Fibroblast of lung (primary cell): Measurements from ENCODE around the gene ARHGEF3. TPM values are rescaled to one million over a fixed set of nuclear protein-coding genes. Genes with fewer than 3 reads are reported as not detected.

ENCODE experiments used
- DNase-seq, 2 donors: peaks; one replicate each; pipeline versions ENCODE4 v3.0.0 to v3.0.0-alpha.2; 2010; ENCODE audit warnings: low read depth in 2 of 2
- H2AFZ ChIP-seq: 2 replicates; pipeline ENCODE4 v1.5.1; 2012; ENCODE audit warnings: low read length, control low read depth, inconsistent platforms
- H3K27ac ChIP-seq: 2 replicates; pipeline ENCODE4 v1.5.1; 2011; ENCODE audit warnings: low read length, control low read depth; ENCODE audit not compliant: insufficient read depth
- H3K27me3 ChIP-seq: 2 replicates; pipeline ENCODE4 v1.5.1; 2011; ENCODE audit warnings: mild to moderate bottlenecking, low read length; ENCODE audit not compliant: control insufficient read depth, insufficient read depth
- H3K36me3 ChIP-seq: 2 replicates; pipeline ENCODE4 v1.5.1; 2011; ENCODE audit warnings: low read length; ENCODE audit not compliant: control insufficient read depth, insufficient read depth
- H3K4me1 ChIP-seq: 2 replicates; pipeline ENCODE4 v1.5.1; 2011; ENCODE audit warnings: low read length; ENCODE audit not compliant: control insufficient read depth, insufficient read depth; ENCODE audit errors: extremely low read depth
- H3K4me2 ChIP-seq: 2 replicates; pipeline ENCODE4 v1.5.1; 2011; ENCODE audit warnings: low read length, control low read depth; ENCODE audit not compliant: insufficient read depth; ENCODE audit errors: extremely low read depth
- H3K4me3 ChIP-seq, 4 experiments: fragments of 200-600 bp in 1 of 4; sonication (generic) in 1 of 4; replicated peaks in 1 of 4; 2 replicates each; pipeline ENCODE4 v1.5.1; 2011 to 2016; ENCODE audit warnings: low read length in 4 of 4, low read depth in 3 of 4, mild to moderate bottlenecking in 3 of 4, control low read depth in 2 of 4, inconsistent platforms in 1 of 4, mixed read lengths in 1 of 4; ENCODE audit not compliant: insufficient read depth in 1 of 4; ENCODE audit errors: control extremely low read depth in 1 of 4
- H3K79me2 ChIP-seq: 2 replicates; pipeline ENCODE4 v1.5.1; 2012; ENCODE audit warnings: mild to moderate bottlenecking, low read length, inconsistent platforms; ENCODE audit not compliant: control insufficient read depth, insufficient read depth
- H3K9ac ChIP-seq: 2 replicates; pipeline ENCODE4 v1.5.1; 2011; ENCODE audit warnings: mild to moderate bottlenecking, low read length, control low read depth; ENCODE audit not compliant: insufficient read depth
- H3K9me3 ChIP-seq: 2 replicates; pipeline ENCODE4 v1.5.1; 2012; ENCODE audit warnings: low read depth, low read length; ENCODE audit not compliant: control insufficient read depth, insufficient read depth
- H4K20me1 ChIP-seq: 2 replicates; pipeline ENCODE4 v1.5.1; 2011; ENCODE audit warnings: low read length; ENCODE audit not compliant: control insufficient read depth, insufficient read depth; ENCODE audit errors: extremely low read depth
- CTCF ChIP-seq, 2 donors: IDR thresholded peaks in 1 of 2; conservative IDR thresholded peaks in 1 of 2; 1 replicate in 1 of 2; 2 replicates in 1 of 2; pipeline ENCODE4 v1.5.1; 2011 to 2012; ENCODE audit warnings: low read length in 2 of 2, control low read depth in 1 of 2, inconsistent platforms in 1 of 2, low read depth in 1 of 2, mild to moderate bottlenecking in 1 of 2
- EZH2 ChIP-seq: IDR thresholded peaks from 2 replicates; pipeline ENCODE4 v1.5.1; 2012; ENCODE audit warnings: low read length, control low read depth, mild to moderate bottlenecking; ENCODE audit errors: missing control alignments
- polyA plus RNA-seq, 2 donors: library from polyadenylated mRNA; depleted of rRNA in 1 of 2; stranded (reverse) in 1 of 2; unstranded in 1 of 2; fragments of >200 nt; gene quantifications; 2 replicates each; pipeline ENCODE4 v1.2.1, GENCODE V29; 2011 to 2012; ENCODE audit warnings: missing spikeins in 1 of 2
- total RNA-seq: library from RNA; depleted of rRNA; stranded (reverse); fragments of >200 nt; gene quantifications from 2 replicates; pipeline ENCODE4 v1.2.1, GENCODE V29; 2014

Gene ARHGEF3
- total and polyA plus RNA-seq, 2 donors (not counting 1 experiment from before 2014, with no cell fraction given): 2.6 to 16.7 TPM

DNA sequence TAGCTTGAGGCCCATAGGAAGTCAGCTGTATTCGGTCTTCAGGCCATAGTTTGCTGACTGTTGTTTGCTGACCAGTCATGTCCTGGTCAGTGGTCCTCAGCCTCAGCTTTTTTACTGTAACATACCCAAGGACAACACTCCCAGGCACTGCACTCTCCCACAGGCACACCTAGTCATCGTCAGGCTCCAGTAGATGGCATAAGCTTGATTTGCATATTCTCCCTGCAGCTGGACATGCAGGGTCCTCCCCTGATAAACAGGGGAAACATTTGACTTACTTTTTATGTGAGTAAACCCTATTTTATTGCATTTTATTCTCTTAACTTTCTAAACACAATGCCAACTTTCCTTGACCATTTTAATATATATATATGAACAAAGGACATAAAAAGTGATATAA lies 22.9 kb downstream of the ARHGEF3 start:
- no peak for DNase-seq
- no peaks in the 10 kb centered on the region for H3K4me1 ChIP-seq
- H3K9me3 ChIP-seq: no peaks in the 10 kb centered on the region
- H2AFZ ChIP-seq: no peak overlapping the region
- no peaks in the 10 kb centered on the region for H3K36me3 ChIP-seq
- no peak overlapping the region for H3K9ac ChIP-seq
- H4K20me1 ChIP-seq: no peaks in the 10 kb centered on the region
- no peaks in the 10 kb centered on the region for H3K27me3 ChIP-seq
- H3K4me3 ChIP-seq: no peak overlapping the region
- H3K4me2 ChIP-seq: no peak overlapping the region
- no peaks in the 10 kb centered on the region for H3K79me2 ChIP-seq
- H3K27ac ChIP-seq: no peak overlapping the region
- TF ChIP-seq EZH2 (no peak), CTCF (conservative IDR thresholded peaks at IDR 0.05 in 1 of 2, IDR thresholded peaks at IDR 0.05 in 1 of 2; ENCODE audit: low read depth in 1 of 2, low read length in 2 of 2) (no peak)

- no peaks in the 10 kb centered on the region for H3K9me3 ChIP-seq
- H3K4me3 ChIP-seq: no peak overlapping the region
- H2AFZ ChIP-seq: no peak overlapping the region
- TF ChIP-seq CTCF (conservative IDR thresholded peaks at IDR 0.05 in 1 of 2, IDR thresholded peaks at IDR 0.05 in 1 of 2; ENCODE audit: low read depth in 1 of 2, low read length in 2 of 2) (no peak), EZH2 (no peak)
- H3K4me1 ChIP-seq: no peaks in the 10 kb centered on the region
- H3K9ac ChIP-seq: no peak overlapping the region
- DNase-seq: no peak
- no peaks in the 10 kb centered on the region for H3K79me2 ChIP-seq
- H3K27me3 ChIP-seq: no peaks in the 10 kb centered on the region
- H3K36me3 ChIP-seq: no peaks in the 10 kb centered on the region
- H3K4me2 ChIP-seq: no peak overlapping the region
- no peaks in the 10 kb centered on the region for H4K20me1 ChIP-seq
- no peak overlapping the region for H3K27ac ChIP-seq
Measured at GRCh38 chr3:56776556-56776950, 25.2 kb downstream of the ARHGEF3 start.

- peak in 1 of 2 donors; percentile 39 for DNase-seq
- no peaks in the 10 kb centered on the region for H3K4me1 ChIP-seq
- H2AFZ ChIP-seq: no peak overlapping the region
- no peak overlapping the region for H3K4me3 ChIP-seq
- TF ChIP-seq EZH2: no peak
- no peak for TF ChIP-seq CTCF (conservative IDR thresholded peaks at IDR 0.05 in 1 of 2, IDR thresholded peaks at IDR 0.05 in 1 of 2; ENCODE audit: low read depth in 1 of 2, low read length in 2 of 2)
- no peaks in the 10 kb centered on the region for H3K27me3 ChIP-seq
- H3K9ac ChIP-seq: no peak overlapping the region
- H3K27ac ChIP-seq: no peak overlapping the region
- H3K9me3 ChIP-seq: no peaks in the 10 kb centered on the region
- no peaks in the 10 kb centered on the region for H3K36me3 ChIP-seq
- peak overlapping the region; percentile 68 for H3K4me2 ChIP-seq
- no peaks in the 10 kb centered on the region for H3K79me2 ChIP-seq
- no peaks in the 10 kb centered on the region for H4K20me1 ChIP-seq
Measured at GRCh38 chr3:56775838-56776555, 25.8 kb downstream of the ARHGEF3 start.
